Common myeloid progenitor, CD34-positive (primary cell): ENCODE data around the gene MYPOP. TPM values are rescaled to one million over a fixed set of nuclear protein-coding genes. Genes with fewer than 3 reads are reported as not detected.

ENCODE experiments used
- CTCF ChIA-PET: fragments of 350-600 bp; sonication (Branson Sonifier 250); formaldehyde crosslinking; loops from one replicate; lab custom pipeline; 2021; ENCODE audit warnings: antibody characterized with exemption; lab: Charles Lee
- POLR2A ChIA-PET: fragments of 350-600 bp; sonication (Branson Sonifier 250); formaldehyde crosslinking; loops from one replicate; lab custom pipeline; 2021; ENCODE audit warnings: antibody characterized with exemption; lab: Charles Lee
- DNase-seq, 3 donors: peaks; one replicate each; pipeline versions ENCODE4 v3.0.0 to v3.0.0-alpha.2; 2013
- H3K27ac ChIP-seq, 2 experiments: 1 replicate in 1 of 2; 2 replicates in 1 of 2; pipeline ENCODE4 v1.7.0; 2013; ENCODE audit warnings: inconsistent platforms in 2 of 2, low read length in 2 of 2, mild to moderate bottlenecking in 2 of 2, low read depth in 1 of 2, moderate library complexity in 1 of 2; ENCODE audit not compliant: severe bottlenecking in 2 of 2, insufficient read depth in 1 of 2, poor library complexity in 1 of 2
- H3K27me3 ChIP-seq, 5 experiments: replicated peaks in 2 of 5; 1 replicate in 3 of 5; 2 replicates in 2 of 5; pipeline versions ENCODE4 v1.6.1 to v1.7.0; 2013; ENCODE audit warnings: low read length in 4 of 5, mild to moderate bottlenecking in 2 of 5, moderate library complexity in 2 of 5, inconsistent platforms in 1 of 5; ENCODE audit not compliant: insufficient read depth in 5 of 5, control insufficient read depth in 4 of 5
- H3K36me3 ChIP-seq, 4 experiments: 1 replicate in 2 of 4; 2 replicates in 2 of 4; pipeline versions ENCODE4 v1.6.1 to v1.7.0; 2013; ENCODE audit warnings: low read length in 3 of 4, control low read depth in 1 of 4, mild to moderate bottlenecking in 1 of 4; ENCODE audit not compliant: control insufficient read depth in 4 of 4, insufficient read depth in 4 of 4
- H3K4me1 ChIP-seq, 4 experiments: 1 replicate in 3 of 4; 2 replicates in 1 of 4; pipeline versions ENCODE4 v1.6.1 to v1.7.1; 2013; ENCODE audit warnings: low read length in 3 of 4, mild to moderate bottlenecking in 3 of 4, control low read depth in 1 of 4, inconsistent platforms in 1 of 4, moderate library complexity in 1 of 4; ENCODE audit not compliant: control insufficient read depth in 4 of 4, insufficient read depth in 4 of 4; ENCODE audit errors: control extremely low read depth in 1 of 4
- H3K4me3 ChIP-seq, 7 experiments: 1 replicate in 4 of 7; 2 replicates in 3 of 7; pipeline versions ENCODE4 v1.5.1 to v1.7.0; 2013; ENCODE audit warnings: mild to moderate bottlenecking in 7 of 7, low read length in 6 of 7, moderate library complexity in 6 of 7, inconsistent platforms in 2 of 7, low read depth in 2 of 7, control low read depth in 1 of 7; ENCODE audit not compliant: insufficient read depth in 4 of 7, control insufficient read depth in 1 of 7; ENCODE audit errors: extremely low read depth in 1 of 7
- H3K9me3 ChIP-seq, 5 experiments: 1 replicate in 4 of 5; 2 replicates in 1 of 5; pipeline versions ENCODE4 v1.6.1 to v1.7.1; 2013; ENCODE audit warnings: low read length in 4 of 5, mild to moderate bottlenecking in 2 of 5, inconsistent platforms in 1 of 5, low read depth in 1 of 5, moderate library complexity in 1 of 5; ENCODE audit not compliant: control insufficient read depth in 4 of 5, insufficient read depth in 2 of 5; ENCODE audit errors: control extremely low read depth in 1 of 5
- WGBS: methylation state at CpG from one replicate; pipeline ENCODE4 v1.1.5; 2013; ENCODE audit not compliant: insufficient coverage; 5-methylcytosine and 5-hydroxymethylcytosine counted together
- polyA plus RNA-seq: library from polyadenylated mRNA; unstranded; fragments of 120-200 nt; gene quantifications from one replicate; pipeline ENCODE4 v1.2.1, GENCODE V29; 2013

Gene MYPOP
- polyA plus RNA-seq: 5.0 TPM

GRCh38 chr19:45901912-45902650 lies at the start of gene MYPOP:
Gene MYPOP, minus strand, starts transcription at chr19:45902613. Its CDS starts 840 bp downstream, at chr19:45901773.
- ChIA-PET CTCF (interaction anchor here (0.8 to 1.4 kb wide), 3 partner anchors 18 to 314 kb away, joined by 3 to 4 read pairs (median 3); no protein-coding TSS in a partner anchor), POLR2A (interaction anchor here (0.5 to 2.5 kb wide), 2 partner anchors 17 to 39 kb away, joined by 3 to 8 read pairs; partner anchors contain the start of gene SYMPK)
- Histone ChIP-seq H3K36me3 (peaks cover 0 to 32% (median 18%) of the 10 kb centered on the region in 4 experiments), H3K4me1 (peaks cover 0 to 20% (median 13%) of the 10 kb centered on the region in 4 experiments), H3K27ac (peak within 1 kb of the TSS in 1 of 2 experiments; percentile 64), H3K9me3 (no peaks in the 10 kb centered on the region), H3K4me3 (peak within 1 kb of the TSS; percentile 55 to 91 (median 81)), H3K27me3 (no peaks in the 10 kb centered on the region)
- DNase-seq: peak in 2 of 3 donors; percentile 44 to 59
- 0% methylated on average over 41 of the region's 47 CpGs for WGBS

GRCh38 chr19:45947926-45948325 lies 45.5 kb upstream of the MYPOP start:
- Histone ChIP-seq H3K4me1 (peaks cover 0 to 5% (median 4%) of the 10 kb centered on the region in 4 experiments), H3K27me3 (peaks cover 0 to 26% (median 4%) of the 10 kb centered on the region in 5 experiments), H3K36me3 (no peaks in the 10 kb centered on the region), H3K4me3 (no peak overlapping the region), H3K9me3 (peaks cover 0 to 4% (median 0%) of the 10 kb centered on the region in 5 experiments), H3K27ac (no peak overlapping the region)
- no peak for DNase-seq
- WGBS: 100% methylated on average over 1 of the region's 1 CpG
- CTCF ChIA-PET: no interaction called here
- POLR2A ChIA-PET: no interaction called here

GRCh38 chr19:45940515-45940805 lies 38.0 kb upstream of the MYPOP start:
- H3K9me3 ChIP-seq: peaks cover 0 to 6% (median 3%) of the 10 kb centered on the region in 5 experiments
- H3K4me1 ChIP-seq: peaks cover 0 to 5% (median under 1%) of the 10 kb centered on the region in 4 experiments
- ChIA-PET POLR2A (interaction anchor here (0.6 to 0.7 kb wide), 2 partner anchors 122 to 568 kb away, joined by 3 to 4 read pairs; no protein-coding TSS in a partner anchor), CTCF (no interaction called here)
- no peak overlapping the region for H3K4me3 ChIP-seq
- H3K27ac ChIP-seq: no peak overlapping the region
- WGBS: 72% methylated on average over 32 of the region's 32 CpGs
- H3K27me3 ChIP-seq: peaks cover 11 to 84% (median 29%) of the 10 kb centered on the region in 5 experiments
- no peak for DNase-seq
- no peaks in the 10 kb centered on the region for H3K36me3 ChIP-seq

- ChIA-PET POLR2A (interaction anchor here (0.7 kb wide), 1 partner anchor 123 kb away, joined by 4 read pairs; no protein-coding TSS in a partner anchor), CTCF (no interaction called here)
- no peak for DNase-seq
- peaks cover 0 to 5% (median under 1%) of the 10 kb centered on the region in 4 experiments for H3K4me1 ChIP-seq
- H3K9me3 ChIP-seq: peaks cover 0 to 6% (median 3%) of the 10 kb centered on the region in 5 experiments
- WGBS: 33% methylated on average over 51 of the region's 67 CpGs
- H3K36me3 ChIP-seq: no peaks in the 10 kb centered on the region
- no peak overlapping the region for H3K27ac ChIP-seq
- peaks cover 11 to 87% (median 26%) of the 10 kb centered on the region in 5 experiments for H3K27me3 ChIP-seq
- no peak overlapping the region for H3K4me3 ChIP-seq
Observed at GRCh38 chr19:45939792-45940514, 37.5 kb upstream of the MYPOP start.

- peaks cover 11 to 86% (median 26%) of the 10 kb centered on the region in 5 experiments for H3K27me3 ChIP-seq
- no peak for DNase-seq
- peaks cover 0 to 6% (median 0%) of the 10 kb centered on the region in 5 experiments for H3K9me3 ChIP-seq
- no peaks in the 10 kb centered on the region for H3K36me3 ChIP-seq
- no peak overlapping the region for H3K4me3 ChIP-seq
- ChIA-PET POLR2A (no interaction called here), CTCF (no interaction called here)
- H3K4me1 ChIP-seq: peaks cover 0 to 5% (median under 1%) of the 10 kb centered on the region in 4 experiments
- no peak overlapping the region for H3K27ac ChIP-seq
- WGBS: no CpG with 5 or more reads among the region's 3 CpGs
Observed at GRCh38 chr19:45938733-45939319, 36.4 kb upstream of the MYPOP start.

- DNase-seq: no peak
- H3K4me3 ChIP-seq: no peak overlapping the region
- no peaks in the 10 kb centered on the region for H3K36me3 ChIP-seq
- H3K27me3 ChIP-seq: peaks cover 11 to 76% (median 21%) of the 10 kb centered on the region in 5 experiments
- H3K4me1 ChIP-seq: peaks cover 0 to 2% (median under 1%) of the 10 kb centered on the region in 4 experiments
- WGBS: 87% methylated on average over 18 of the region's 19 CpGs
- ChIA-PET CTCF (no interaction called here), POLR2A (no interaction called here)
- H3K9me3 ChIP-seq: peaks cover 0 to 6% (median 0%) of the 10 kb centered on the region in 5 experiments
- no peak overlapping the region for H3K27ac ChIP-seq
Observed at GRCh38 chr19:45935267-45935666, 32.9 kb upstream of the MYPOP start.
